Measurements from ENCODE around the gene KCNJ10.
"Not testable (repeated sequence)": the region's sequence is repeated elsewhere in the genome, so short reads cannot be mapped to it uniquely, and the experiment has no call there.

The KCNJ10 gene

DNA sequence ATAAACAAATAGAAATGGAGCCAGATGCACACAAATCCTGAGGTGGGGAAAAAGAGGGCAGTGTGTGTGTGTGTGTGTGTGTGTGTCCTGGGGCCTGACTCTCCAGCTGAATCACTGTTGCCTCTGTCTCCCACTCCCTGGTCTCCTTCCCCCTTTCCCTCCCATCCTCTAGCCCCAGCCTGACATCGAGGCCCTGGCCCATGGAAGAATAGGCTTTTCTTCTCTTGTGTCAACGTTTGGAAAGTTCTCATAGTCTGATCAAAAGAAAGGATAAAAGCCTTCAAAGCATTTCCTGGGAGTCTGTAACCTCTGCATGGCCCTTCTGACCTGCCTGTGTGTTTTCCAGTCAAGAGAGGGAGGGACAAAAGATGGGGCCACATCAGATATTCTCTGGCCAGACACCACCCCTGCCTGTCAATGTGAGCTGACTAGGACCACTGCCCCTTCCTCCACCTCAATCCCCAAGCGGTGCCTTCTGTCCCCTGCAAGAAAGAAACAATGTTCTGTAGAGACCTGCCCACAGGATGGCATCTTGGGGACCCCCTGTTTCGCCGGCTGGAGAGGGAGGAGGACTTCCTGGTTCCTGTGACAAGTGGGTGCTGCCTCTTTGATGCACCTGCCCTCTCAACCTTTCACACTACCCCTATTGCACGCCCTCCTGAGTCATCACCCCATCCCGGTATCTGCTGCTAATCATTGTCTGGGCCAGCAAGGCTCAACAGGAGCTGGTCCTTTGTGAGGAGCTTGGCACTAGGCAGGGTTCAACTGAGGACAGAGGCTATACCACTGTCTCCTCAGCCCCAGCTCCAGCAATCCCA, 16.2 kb downstream of the KCNJ10 start:
- DNase-seq, result no peak

- DNase-seq, result no peak
Observed at GRCh38 chr1:160052936-160053335, 17.0 kb downstream of the KCNJ10 start.

- DNase-seq, result no peak
Observed at GRCh38 chr1:160050619-160051018, 19.3 kb downstream of the KCNJ10 start.

- DNase-seq, result not testable (repeated sequence)
Observed at GRCh38 chr1:160050182-160050581, 19.8 kb downstream of the KCNJ10 start.

- no peak for DNase-seq
Observed at GRCh38 chr1:160049101-160049500, 20.9 kb downstream of the KCNJ10 start.

GRCh38 chr1:160048335-160048734, 21.6 kb downstream of the KCNJ10 start:
- DNase-seq, result no peak

DNA sequence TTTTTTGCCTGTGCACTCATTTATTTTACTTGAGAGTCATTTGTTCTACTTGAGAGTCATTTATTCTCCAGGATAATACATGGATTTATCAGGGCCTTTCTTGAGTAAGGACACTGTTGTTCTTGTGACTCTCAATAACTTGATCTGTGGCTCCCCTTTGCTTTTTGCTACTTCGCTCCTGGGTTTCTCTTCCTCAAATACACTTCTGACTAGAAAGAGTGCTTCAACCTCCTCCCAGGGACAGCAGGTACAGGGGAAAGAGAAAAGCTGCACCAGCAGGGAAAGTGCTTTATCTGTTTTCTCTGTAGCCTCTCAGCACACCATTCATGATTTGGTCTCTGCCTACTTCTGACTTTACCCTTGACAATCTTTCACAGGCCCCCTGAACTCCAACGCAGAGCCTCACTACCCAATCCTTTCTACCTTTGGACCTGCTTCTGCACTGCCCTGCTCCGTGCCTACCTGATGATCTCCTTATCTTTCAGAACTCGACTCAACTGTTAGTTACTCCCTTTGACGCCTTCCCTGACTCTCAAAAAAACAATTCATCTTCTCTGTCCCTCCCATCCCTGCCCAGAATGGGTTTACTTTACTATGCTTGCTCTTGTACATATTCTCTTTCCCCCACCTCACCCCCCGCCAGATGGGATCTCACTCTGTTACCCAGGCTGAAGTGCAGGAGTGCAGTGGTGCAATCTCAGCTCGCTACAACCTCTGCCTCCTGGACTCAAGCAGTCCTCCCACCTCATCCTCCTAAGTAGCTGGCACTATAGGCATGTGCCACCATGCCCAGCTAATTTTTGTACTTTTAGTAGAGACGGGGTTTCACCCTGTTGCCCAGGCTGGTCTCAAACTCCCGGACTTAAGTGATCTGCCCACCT, 22.6 kb downstream of the KCNJ10 start:
- no peak for DNase-seq

- peak; percentile 45 to 59 for DNase-seq
Observed at GRCh38 chr1:160046494-160047110, 23.4 kb downstream of the KCNJ10 start.

DNA sequence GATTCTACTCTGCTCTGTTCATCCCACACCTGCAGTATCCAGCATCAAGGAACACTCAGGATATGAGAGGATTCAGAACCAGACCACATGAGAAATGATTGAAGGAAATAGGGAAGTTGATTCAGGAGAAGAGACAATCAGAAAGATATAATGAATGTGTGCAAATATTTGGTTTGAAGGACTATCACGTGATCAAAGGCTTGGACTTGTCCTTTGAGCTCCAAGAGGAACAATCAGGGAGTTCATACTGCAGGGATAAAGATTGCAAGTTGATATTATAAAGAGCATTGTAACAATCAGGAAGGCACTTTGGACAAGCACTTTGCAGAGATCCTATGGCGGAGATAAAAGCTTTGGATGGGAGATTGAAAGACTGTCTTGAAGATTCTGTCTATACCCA, 24.3 kb downstream of the KCNJ10 start:
- DNase-seq, result no peak

- no peak for DNase-seq
Observed at GRCh38 chr1:160043543-160043942, 26.4 kb downstream of the KCNJ10 start.

- DNase-seq, result no peak
Observed at GRCh38 chr1:160040476-160040875, 29.5 kb downstream of the KCNJ10 start.

GRCh38 chr1:160032165-160032820, 37.7 kb downstream of the KCNJ10 start:
- DNase-seq, result no peak

GRCh38 chr1:160031365-160032164, 38.4 kb downstream of the KCNJ10 start, which contains the start of gene PIGM:
Gene PIGM (minus strand): TSS chr1:160031990. CDS start chr1:160031739, 251 bp downstream.
- peak; percentile 92 to 93 for DNase-seq

DNA sequence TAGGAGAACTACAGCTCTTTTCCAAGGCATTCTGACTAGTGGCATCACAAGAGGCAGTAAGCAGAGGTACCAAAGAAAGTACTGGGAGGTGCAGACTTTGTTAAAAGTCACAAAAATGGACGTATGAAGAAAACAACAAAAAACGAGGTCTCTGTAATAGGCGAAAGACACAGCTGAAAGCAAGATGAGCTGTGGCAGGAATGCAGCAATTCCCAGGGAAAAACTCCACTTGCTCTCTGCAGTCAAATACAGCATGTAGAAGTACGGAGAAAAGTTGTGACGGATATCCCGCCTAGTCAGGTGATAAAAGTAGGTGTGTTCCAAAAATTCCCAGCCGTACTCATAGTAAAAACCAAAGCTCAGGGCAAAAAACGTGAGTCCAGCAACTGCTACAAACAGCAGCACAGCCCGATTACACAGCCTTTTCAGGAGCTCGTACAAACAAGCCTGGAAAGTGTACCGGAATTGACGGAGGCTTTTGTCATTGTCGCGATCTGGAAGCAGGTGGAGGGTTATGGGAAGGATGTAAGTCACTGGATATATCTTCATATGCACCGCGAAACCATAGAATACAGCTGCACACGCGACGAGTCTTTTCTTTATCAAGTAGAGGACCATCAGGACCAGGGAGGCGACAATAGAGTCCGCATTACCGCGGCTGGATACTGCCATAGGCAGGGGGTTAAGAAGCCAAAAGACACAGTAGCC, 39.1 kb downstream of the KCNJ10 start:
- peak in 1 of 2 donors; percentile 7 for DNase-seq

- DNase-seq, result no peak
Observed at GRCh38 chr1:160028426-160028825, 41.5 kb downstream of the KCNJ10 start.

DNA sequence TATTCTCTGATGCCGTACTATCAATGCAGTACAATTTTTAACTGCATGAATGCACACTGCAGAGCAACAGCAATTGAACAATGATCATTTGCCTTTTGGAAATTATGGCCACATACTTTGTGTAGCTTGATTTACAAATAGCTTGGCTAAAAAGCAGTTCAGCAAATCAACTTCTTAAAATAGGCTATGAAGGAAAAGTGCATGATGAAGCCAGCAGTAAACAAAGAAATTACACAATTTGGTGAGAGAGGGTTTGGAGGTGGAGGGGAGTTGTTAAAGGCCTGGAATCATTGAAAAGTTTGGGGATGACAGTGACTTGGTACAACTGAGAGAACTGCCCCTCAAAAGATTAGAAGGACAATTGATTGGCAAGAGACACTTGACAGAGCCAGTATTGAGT, 44.6 kb downstream of the KCNJ10 start:
- DNase-seq, result no peak

GRCh38 chr1:160024195-160024905, 45.6 kb downstream of the KCNJ10 start:
- no peak for DNase-seq

DNA sequence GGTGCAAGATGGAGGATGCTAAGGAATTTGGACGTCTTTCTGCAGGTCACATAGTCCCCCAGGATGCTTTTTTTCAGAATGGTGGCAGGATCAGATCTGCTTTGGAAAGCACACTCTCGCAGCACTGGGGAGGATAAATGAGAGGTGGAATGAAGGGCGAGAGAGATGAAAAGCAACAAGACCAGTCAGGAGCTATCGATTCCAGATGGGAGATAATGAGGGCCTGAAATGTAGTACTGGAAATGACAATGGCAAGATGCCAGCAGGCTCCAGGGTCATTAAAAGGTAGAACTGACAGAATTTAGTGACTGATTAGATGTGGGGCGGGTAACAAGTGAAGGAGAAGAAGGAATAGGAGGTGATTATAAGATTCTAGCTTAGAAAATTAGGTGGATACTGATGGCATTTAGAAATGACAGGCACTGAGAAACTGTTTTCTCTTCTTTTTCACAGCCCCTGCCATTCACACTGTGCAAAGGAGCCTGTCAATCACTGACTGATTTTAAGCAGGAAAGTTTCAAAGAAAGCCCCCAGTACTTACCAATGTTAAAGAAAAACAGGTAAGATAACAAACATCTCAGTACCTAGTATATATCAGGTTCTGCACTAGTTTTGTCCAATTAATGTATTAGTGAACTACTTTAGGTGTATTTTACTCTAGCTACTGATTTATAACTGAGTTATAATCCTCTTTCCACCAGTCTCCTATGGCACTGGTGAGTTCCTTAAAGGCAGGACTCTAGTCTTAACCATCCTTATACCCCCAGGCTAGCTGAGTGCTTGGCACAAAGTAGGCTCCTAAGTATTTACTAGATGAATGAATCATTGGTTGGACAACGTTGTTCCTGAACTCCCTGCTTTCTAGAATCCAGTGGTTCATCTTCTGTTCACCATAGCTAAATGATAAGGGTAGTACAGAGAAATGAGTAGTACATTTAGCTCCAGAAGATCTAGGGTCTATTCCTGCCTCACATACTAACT, 47.3 kb downstream of the KCNJ10 start:
- no peak for DNase-seq

- no peak for DNase-seq
Observed at GRCh38 chr1:160021376-160022074, 48.4 kb downstream of the KCNJ10 start.

Measured in CD4-positive, alpha-beta T cell treated with Interleukin-1 beta for 1 hour (primary cell).